Uterus (tissue), 4 donors: Measurements from ENCODE around the gene ZSCAN5C. TPM values are rescaled to one million over a fixed set of nuclear protein-coding genes. Genes with fewer than 3 reads are reported as not detected.
"Not testable (repeated sequence)": the region's sequence is repeated elsewhere in the genome, so short reads cannot be mapped to it uniquely, and the experiment has no call there.

Experiments
- DNase-seq, 2 donors: peaks; one replicate each; pipeline ENCODE4 v3.0.0-alpha.2; 2019 to 2020
- H3K27ac ChIP-seq, 2 donors: fragments of 200-600 bp; sonication (generic); 1 replicate in 1 of 2; 2 replicates in 1 of 2; pipeline ENCODE4 v1.5.1; 2016 to 2018
- H3K27me3 ChIP-seq, 2 donors: fragments of 200-600 bp; sonication (generic); one replicate each; pipeline ENCODE4 v1.5.1; 2018 to 2019; ENCODE audit warnings: control low read depth in 1 of 2
- H3K36me3 ChIP-seq, 2 donors: fragments of 200-600 bp; sonication (generic); one replicate each; pipeline ENCODE4 v1.5.1; 2019; ENCODE audit warnings: control low read depth in 1 of 2
- H3K4me1 ChIP-seq, 2 donors: fragments of 200-600 bp; sonication (generic); one replicate each; pipeline ENCODE4 v1.5.1; 2018 to 2019; ENCODE audit warnings: control low read depth in 1 of 2
- H3K4me3 ChIP-seq, 2 donors: fragments of 200-600 bp; sonication (generic); 1 replicate in 1 of 2; 2 replicates in 1 of 2; pipeline ENCODE4 v1.5.1; 2018 to 2019; ENCODE audit warnings: mild to moderate bottlenecking in 1 of 2
- H3K9me3 ChIP-seq, 2 donors: fragments of 200-600 bp; sonication (generic); one replicate each; pipeline ENCODE4 v1.5.1; 2019; ENCODE audit warnings: control low read depth in 1 of 2
- POLR2A ChIP-seq, 2 donors: fragments of 450-650 bp; IDR thresholded peaks; one replicate each; pipeline ENCODE4 v1.6.1; 2016; ENCODE audit warnings: antibody characterized with exemption in 2 of 2, mild to moderate bottlenecking in 1 of 2, moderate library complexity in 1 of 2
- intact Hi-C: fragments of 100-400 bp; cut with DNase I; formaldehyde crosslinking; loops from one replicate; pipeline ENCODE4 v1.15.1; 2023; ENCODE audit warnings: low total_unique reads
- total RNA-seq, 4 donors: library from RNA; depleted of rRNA in 3 of 4; stranded (reverse); fragments of >200 nt in 3 of 4; gene quantifications; one replicate each; pipeline versions ENCODE4 v1.1.0 to v1.2.4, GENCODE V29; 2014 to 2023
- TF ChIP-seq, protein P1 (sequence below), 4 experiments: fragments of 200-600 bp in 2 of 4; fragments of 450-650 bp in 2 of 4; sonication (generic) in 2 of 4; IDR thresholded peaks; one replicate each; pipeline ENCODE4 v1.5.1; 2016 to 2019; ENCODE audit warnings: antibody characterized with exemption in 4 of 4, mild to moderate bottlenecking in 2 of 4, moderate library complexity in 1 of 4
- donor health status: DM: yes; HTN: yes; CAD: no.

The ZSCAN5C gene
- total RNA-seq, 4 donors from 2014 or later, result not detected

- Histone ChIP-seq H3K27ac (no peak overlapping the region), H3K4me3 (no peak overlapping the region), H3K4me1 (no peaks in the 10 kb centered on the region), H3K36me3 (no peaks in the 10 kb centered on the region), H3K27me3 (no peaks in the 10 kb centered on the region), H3K9me3 (no peaks in the 10 kb centered on the region)
- no peak for DNase-seq
- no peak for TF ChIP-seq POLR2A (IDR thresholded peaks at IDR 0.05)
- TF ChIP-seq, protein P1, sequence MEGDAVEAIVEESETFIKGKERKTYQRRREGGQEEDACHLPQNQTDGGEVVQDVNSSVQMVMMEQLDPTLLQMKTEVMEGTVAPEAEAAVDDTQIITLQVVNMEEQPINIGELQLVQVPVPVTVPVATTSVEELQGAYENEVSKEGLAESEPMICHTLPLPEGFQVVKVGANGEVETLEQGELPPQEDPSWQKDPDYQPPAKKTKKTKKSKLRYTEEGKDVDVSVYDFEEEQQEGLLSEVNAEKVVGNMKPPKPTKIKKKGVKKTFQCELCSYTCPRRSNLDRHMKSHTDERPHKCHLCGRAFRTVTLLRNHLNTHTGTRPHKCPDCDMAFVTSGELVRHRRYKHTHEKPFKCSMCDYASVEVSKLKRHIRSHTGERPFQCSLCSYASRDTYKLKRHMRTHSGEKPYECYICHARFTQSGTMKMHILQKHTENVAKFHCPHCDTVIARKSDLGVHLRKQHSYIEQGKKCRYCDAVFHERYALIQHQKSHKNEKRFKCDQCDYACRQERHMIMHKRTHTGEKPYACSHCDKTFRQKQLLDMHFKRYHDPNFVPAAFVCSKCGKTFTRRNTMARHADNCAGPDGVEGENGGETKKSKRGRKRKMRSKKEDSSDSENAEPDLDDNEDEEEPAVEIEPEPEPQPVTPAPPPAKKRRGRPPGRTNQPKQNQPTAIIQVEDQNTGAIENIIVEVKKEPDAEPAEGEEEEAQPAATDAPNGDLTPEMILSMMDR (IDR thresholded peaks at IDR 0.05), result no peak
- intact Hi-C loops, result no loop called here
Observed at GRCh38 chr19:56223481-56223880, 21.4 kb downstream of the ZSCAN5C start.

- no peak overlapping the region for H3K4me3 ChIP-seq
- H3K27me3 ChIP-seq, result no peaks in the 10 kb centered on the region
- H3K9me3 ChIP-seq, result no peaks in the 10 kb centered on the region
- H3K36me3 ChIP-seq, result no peaks in the 10 kb centered on the region
- TF ChIP-seq, protein P1 (IDR thresholded peaks at IDR 0.05), result no peak
- no peak for TF ChIP-seq POLR2A (IDR thresholded peaks at IDR 0.05)
- no peak for DNase-seq
- intact Hi-C loops, result no loop called here
- H3K27ac ChIP-seq, result no peak overlapping the region
- H3K4me1 ChIP-seq, result no peaks in the 10 kb centered on the region
Observed at GRCh38 chr19:56245121-56245740, 43.2 kb downstream of the ZSCAN5C start.

DNA sequence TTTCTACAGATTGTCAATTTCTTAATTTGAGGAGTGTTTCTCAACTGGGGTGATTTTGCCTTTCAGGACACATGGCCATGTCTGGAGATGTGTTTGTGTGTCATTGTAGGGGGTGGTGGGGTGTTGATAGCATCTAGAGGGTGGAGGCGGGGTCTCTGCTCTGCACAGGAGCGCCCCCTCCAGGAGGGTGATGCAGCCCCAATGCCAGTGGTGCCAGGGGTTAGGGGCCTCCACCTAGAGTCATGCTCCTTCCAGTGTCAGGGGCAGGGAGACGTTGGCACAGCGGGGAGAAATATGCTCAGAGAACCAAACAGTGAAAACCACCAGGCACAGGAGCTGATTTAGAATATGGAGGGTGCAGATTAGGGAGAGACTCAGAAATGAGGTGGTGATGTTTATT, 43.7 kb downstream of the ZSCAN5C start:
- DNase-seq, H3K4me1 ChIP-seq, H3K9me3 ChIP-seq, H3K27me3 ChIP-seq, H3K4me3 ChIP-seq, H3K36me3 ChIP-seq, intact Hi-C loops, H3K27ac ChIP-seq: not testable (repeated sequence)

DNA sequence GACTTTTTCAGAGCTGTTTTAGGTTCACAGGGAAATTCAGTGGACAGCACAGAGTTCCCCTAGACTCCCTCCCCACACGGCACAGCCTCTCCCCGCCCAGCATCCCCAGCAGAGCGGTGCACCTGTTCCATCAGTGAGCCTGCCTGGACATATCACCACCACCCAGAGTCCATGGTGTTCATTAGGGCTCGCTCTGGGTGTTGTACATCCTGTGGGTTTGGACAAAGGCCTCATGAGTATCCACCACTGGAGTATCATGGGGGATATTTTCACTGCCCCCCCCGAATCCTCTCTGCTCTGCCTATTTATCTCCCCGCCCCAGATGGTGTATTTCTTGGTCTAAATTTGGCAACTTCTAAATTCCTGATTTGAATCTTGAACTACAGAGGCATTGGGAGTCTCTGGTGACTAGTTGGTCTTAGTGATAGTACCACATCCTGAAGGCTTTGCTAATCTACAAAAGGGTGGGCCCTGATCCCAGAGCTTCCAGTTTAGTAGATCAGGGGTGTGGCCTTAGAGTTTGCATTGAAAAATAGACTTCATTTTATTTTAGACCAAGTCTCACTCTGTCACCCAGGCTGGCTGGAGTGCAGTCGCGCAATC, 46.8 kb downstream of the ZSCAN5C start:
- H3K4me3 ChIP-seq, H3K27ac ChIP-seq, H3K27me3 ChIP-seq, H3K36me3 ChIP-seq, DNase-seq, H3K4me1 ChIP-seq, intact Hi-C loops, H3K9me3 ChIP-seq: not testable (repeated sequence)

DNA sequence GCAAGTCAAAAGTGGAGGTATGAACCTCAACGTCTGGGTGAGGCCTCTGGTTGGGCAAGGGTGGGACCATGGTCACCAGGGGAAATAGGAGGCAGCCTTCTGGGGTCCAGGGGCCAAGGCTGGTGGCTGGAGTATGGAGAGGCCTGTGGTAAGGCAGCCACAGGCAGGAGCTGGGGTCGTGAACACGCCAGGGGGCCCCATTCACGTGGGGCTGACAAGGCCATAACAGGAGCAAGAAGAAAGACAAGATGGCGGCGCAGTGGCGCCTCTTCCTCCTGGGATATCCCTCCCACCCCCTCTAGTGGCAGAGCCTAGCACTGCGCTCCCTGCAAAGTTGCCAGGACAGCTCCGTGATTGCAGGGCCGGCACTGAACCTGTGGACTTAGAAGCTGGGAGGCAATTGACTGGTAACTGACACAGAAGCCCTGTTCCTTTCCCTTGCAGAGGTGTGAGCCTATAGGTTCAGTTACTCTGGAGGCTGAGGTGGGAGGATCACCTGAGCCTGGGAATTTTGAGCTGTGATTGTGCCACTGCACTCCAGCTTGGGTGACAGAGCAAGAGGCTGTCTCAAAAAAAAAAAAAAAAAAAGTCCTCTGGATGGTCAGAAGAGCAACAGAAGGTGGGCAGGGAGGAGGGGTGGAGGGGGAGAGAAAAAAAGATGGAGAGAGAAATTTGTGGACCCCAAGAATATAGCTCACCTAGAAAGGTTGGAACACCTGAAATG, 50.8 kb downstream of the ZSCAN5C start:
- TF ChIP-seq, protein P1 (IDR thresholded peaks at IDR 0.05), result peak; percentile 24 to 54 (median 44)
- TF ChIP-seq POLR2A (IDR thresholded peaks at IDR 0.05), result no peak
- Histone ChIP-seq H3K27me3 (no peaks in the 10 kb centered on the region), H3K4me3 (no peak overlapping the region), H3K9me3 (no peaks in the 10 kb centered on the region), H3K36me3 (no peaks in the 10 kb centered on the region), H3K27ac (no peak overlapping the region), H3K4me1 (no peaks in the 10 kb centered on the region)
- intact Hi-C loops, result loop anchor here (10.0 kb wide), 1 partner anchor 102 kb away; no protein-coding TSS in a partner anchor
- DNase-seq, result peak; percentile 37 to 44

GRCh38 chr19:56253737-56254136, 51.7 kb downstream of the ZSCAN5C start:
- no peak for TF ChIP-seq POLR2A (IDR thresholded peaks at IDR 0.05)
- TF ChIP-seq, protein P1 (IDR thresholded peaks at IDR 0.05), result peak; percentile 22 to 46 (median 33)

More at GRCh38 chr19:56253737-56254136, 51.7 kb downstream of the ZSCAN5C start:
- Histone ChIP-seq H3K4me3 (no peak overlapping the region), H3K36me3 (no peaks in the 10 kb centered on the region), H3K27ac (no peak overlapping the region), H3K9me3 (no peaks in the 10 kb centered on the region), H3K4me1 (no peaks in the 10 kb centered on the region), H3K27me3 (no peaks in the 10 kb centered on the region)
- intact Hi-C loops, result loop anchor here (10.0 kb wide), 1 partner anchor 101 kb away; no protein-coding TSS in a partner anchor
- DNase-seq, result no peak
